Cerebellar nuclear complex (tissue), 1 donor: ENCODE results near the gene ETV7.
"Not testable (repeated sequence)": the region's sequence is repeated elsewhere in the genome, so short reads cannot be mapped to it uniquely, and the experiment has no call there.

Experiments used
- DNase-seq, 2 experiments: peaks; one replicate each; lab custom pipeline; 2025; lab: John Stamatoyannopoulos, UW

Gene ETV7

DNA sequence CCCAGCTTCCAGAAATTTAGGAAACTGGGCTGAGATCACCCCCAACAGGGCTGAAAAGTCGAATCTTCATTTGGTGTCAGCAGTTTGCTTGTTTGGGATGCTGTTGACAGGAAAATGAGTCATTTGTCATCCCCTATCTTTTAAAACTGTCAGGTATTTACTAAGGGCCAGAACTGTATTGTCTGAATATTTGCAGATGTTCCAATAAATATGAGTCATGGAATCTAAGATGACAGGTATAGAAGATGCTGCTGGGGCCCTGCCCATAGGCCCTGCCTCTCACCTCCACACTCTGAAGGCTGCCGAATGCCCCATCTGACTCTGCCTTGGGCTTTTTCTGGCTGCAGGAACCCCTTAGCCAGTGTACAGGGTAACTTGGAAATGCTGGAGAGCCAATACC lies 3.9 kb downstream of the ETV7 start:
- no peak for DNase-seq

DNA sequence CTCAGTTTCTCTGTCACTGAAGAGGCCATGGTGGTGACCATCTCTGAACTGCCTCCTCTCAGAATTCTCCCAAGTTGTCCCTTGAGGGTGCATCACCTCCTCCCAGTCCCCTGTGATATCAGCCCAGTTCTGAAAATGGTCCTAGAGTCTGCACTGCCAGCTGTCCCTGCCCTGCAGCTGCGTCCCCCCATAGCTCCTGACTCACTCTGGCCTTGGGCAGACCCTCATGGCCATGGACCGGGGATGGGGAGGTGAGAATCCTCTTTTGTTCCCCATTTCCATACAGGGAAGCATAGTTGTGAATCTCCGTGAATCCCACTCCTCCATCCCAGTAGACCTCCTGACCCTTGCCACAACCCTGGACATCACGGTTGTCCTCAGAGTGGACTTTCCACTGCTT lies 4.5 kb downstream of the ETV7 start:
- no peak for DNase-seq

DNA sequence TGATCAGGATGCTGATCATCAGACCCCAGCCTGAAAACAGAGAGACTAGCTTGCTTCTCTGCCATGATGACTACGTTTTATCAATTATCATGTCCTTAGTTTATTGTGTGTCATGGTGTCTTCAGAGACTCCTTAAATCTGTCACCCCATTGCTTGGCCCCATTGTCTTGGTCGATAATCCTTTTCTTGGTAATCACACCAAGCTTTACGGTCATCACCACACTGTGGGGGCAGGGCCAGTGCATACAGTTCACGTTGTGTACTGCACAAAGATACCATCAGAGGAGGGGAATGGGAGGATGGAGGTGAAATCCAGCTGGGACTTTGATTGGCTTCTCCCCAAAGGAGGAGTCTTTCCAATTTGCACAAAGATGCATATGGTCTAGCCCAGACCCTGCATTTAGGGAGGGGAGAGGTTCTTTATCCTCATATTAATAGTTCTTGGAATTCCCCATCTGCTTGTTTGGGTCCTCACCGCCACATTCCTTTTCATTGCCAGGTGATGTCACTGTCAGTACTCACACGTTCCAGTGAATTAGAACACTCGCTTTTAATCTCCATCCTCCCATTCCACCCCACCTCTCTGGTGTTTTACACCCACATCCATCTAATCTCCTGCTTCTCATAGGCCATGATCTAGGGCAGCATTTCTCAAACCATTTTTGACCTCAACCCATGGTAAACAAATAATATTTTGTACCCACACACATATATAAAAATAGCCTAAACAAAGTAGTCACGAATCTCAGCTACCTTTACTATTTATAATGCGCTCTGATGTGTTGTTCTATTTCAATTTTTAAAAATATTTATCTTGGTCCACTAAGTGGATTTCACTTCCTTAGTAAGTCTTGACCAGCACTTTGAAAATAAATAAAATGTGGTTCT lies 5.7 kb downstream of the ETV7 start:
- no peak for DNase-seq

DNA sequence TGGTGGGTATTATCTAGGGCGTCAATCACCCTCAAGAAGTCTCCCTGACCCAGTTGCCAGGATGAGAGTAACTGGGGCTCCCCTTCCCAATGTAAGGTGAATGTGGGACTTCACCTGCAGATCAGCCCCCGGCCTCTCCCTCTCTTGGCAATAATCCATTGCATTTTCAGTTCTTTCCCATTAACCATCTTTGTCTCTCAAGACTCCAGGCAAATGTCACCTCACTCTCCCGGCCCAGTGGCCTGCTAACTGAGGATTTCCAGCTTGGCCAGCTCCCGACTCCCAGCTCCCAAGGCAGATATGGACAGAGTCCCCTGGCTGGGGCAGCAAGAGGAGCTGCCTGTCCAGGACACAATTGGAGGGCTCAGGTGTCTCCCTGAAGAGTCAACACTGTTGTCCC lies 7.3 kb downstream of the ETV7 start:
- DNase-seq, result no peak

DNA sequence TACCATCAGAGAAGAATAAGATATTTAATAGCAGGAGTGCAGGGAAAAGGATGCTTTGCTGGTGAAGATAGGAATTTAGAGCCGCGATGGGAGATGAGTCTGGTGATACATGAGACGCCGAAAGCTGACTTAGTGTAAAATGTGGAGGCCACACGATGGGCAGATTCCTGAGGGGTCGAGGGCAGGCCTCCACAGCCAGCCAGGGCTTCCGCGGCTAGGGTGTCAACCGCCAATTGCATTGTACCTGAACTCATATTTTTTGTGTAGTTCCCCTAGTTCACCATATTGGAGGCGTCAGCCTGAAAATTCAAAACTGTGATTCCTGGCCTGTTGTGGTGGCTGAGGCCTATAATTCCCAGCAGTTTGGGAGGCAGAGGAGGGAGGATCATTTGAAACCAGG lies 8.5 kb downstream of the ETV7 start:
- DNase-seq, result no peak

DNA sequence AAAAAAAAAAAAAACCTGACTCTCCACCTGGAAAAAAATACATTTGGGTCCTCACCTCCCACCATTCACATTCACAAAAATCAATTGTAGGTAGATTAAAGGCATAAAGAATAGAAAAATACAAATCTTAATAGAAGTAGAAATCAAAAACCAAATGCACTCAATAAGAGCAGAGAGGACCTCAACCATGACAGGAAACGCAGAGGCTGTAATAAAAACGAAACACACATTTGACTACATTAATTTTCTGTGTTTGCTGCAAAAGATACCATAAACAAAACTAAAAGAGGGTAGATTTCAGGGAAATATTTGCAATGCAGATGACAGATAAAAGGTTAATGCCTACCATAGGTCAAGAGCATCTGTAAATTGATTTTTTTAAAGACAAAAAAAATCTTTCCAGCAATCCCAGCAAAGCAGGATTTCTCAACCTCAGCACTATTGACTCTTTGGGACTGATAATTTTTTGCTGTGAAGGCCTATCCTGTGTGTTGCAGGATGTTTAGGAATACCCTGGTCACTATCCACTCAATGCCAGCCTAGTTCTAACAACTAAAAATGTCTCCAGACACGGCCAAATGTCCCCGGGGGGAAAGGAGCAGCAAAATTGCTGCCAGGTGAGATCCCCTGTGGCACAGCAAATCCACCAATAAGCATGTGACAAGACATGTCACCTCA lies 9.1 kb downstream of the ETV7 start:
- DNase-seq, result no peak

DNA sequence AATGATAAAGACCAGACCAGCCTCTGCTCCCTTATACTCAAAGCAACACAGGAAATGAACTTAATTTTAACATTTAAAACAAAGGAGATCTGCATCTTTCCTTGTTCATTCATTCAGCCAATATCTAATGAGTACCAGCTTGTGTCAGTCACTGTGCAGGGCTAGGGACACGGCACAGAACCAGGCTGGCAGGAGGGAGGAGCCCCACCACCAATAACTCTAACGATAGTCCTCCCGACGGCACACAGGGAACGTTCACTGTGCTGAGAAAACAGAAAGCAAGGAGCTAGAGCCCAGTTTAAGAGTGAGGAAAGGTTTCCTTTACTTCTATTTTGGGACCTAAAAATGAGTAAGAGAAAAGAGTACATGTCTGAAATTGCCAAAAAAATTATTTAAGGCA lies 9.9 kb downstream of the ETV7 start:
- DNase-seq, result no peak

DNA sequence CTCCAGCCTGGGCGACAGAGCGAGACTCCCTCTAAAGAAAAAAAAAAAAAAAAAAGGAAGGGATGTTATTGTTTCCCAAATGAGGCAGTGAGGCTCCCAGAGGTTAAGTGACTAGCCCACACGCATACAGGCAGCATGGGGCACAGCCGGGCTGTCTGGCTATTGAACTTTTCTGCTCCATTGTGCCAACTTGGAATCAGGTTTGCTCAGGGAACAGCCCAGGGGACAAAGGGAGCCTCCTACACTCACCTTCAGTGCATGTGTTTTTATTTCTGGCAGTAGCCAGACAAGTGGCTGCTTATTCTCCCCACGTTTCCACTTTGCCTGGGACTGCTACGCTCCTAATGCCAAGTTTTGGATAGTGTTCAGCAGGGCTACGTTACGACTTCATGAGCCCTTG lies 10.7 kb downstream of the ETV7 start:
- DNase-seq, result no peak

DNA sequence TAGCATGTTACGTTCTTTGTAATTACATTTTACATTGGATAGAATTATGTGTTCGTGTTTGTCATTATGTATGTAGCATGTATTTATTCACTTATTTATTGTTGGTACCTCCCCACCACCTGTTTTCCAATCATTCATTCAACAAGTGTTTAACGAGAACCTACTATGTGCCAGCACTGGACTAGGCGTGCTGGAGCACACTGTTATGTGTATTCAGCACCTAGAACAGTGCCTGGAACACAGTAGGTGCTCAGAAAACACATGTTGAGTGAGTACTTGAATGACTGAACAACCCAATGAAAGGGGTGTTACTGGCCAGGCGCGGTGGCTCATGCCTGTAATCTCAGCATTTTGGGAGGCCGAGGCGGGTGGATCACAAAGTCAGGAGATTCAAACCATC lies 11.3 kb downstream of the ETV7 start:
- DNase-seq, result no peak

DNA sequence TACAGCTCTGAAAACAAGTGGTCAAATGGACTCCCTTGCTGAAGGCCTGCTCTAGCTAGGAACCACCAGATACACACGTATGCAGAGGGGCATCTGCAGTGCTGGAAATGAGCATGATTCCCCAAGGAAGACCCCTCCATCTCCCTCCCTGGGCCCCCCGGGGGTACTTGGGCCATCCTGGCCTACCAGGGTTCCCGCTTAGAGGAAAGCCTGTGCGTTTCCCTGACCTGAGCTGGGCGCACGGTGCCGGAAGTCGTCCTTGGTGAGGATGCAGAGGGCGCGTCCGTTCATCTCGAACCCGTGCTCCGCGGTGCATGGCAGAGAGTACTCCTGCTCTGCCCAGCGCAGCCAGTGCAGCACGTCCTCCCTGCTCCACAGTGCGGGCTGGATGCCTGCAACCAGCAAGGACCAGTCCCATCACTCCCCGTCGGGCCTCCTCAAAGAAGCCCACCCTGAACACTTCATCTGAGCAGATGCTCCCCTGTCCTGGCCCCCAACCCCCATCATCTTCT lies 11.8 kb downstream of the ETV7 start:
- no peak for DNase-seq

DNA sequence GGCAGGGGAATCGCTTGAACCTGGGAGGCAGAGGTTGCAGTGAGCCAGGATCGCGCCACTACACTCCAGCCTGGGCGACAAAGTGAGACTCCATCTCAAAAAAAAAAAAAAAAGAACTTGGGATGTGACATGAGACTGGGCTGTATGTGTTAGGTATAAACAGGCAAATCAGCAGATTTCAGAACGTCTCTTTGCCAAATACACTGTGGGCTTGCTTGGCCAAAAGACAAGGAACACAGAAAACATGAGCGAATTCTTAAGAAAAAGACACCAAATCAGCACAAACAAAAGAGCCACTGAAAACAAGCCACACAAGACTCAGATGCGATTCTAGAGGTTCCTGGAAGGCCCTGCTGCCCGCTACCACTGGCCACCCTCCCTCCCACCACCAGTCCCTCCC lies 12.5 kb downstream of the ETV7 start:
- DNase-seq, result no peak

DNA sequence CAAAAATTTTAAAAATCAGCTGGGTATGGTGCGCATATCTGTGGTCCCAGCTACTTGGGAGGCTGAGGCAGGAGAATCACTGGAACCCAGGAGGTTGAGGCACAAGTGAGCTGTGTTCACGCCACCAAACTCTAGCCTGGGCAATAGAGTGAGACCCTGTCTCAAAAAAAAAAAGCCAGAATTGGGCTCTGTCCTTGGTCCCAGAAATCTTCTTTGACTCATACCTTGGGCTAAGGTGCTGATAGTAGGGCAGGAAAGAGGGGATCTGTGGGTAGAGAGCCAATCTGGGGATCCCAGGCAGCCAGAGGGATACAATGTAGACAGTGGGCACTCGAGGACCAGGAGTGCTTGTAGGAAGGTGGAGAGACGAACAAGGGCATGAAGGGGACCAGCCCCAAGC lies 13.3 kb downstream of the ETV7 start:
- no peak for DNase-seq

DNA sequence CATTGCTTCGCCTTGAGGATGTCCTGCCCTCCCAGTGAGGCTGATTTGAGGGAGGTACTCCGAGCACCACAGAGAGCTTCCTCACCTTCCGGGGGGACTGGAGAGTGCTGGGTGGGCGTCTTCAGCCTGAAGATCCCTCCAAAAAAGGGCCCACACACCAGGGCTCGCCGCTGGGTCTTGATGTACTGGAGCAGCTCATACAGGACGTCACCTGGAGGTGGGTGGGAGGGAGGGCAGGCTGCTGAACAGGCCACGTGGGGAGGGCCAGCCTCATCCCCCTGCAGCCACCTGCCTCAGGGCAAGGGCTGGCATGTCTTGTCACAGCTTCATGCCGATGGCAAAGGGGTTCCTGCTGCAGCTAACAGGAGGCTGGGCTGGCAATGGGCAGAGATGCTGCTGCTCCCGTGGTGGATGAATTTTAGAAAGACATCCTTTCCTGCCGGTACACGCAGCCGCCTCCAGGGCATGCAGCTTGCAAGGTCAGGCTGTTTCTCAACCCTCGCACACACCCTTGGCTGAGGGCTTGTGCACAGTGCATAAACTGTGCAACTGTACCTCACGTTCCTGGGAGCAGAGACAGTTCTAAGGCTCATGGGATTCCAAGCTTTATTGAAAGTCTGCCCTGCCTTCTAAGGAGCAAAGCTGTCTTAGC lies 14.0 kb downstream of the ETV7 start:
- DNase-seq, result no peak

DNA sequence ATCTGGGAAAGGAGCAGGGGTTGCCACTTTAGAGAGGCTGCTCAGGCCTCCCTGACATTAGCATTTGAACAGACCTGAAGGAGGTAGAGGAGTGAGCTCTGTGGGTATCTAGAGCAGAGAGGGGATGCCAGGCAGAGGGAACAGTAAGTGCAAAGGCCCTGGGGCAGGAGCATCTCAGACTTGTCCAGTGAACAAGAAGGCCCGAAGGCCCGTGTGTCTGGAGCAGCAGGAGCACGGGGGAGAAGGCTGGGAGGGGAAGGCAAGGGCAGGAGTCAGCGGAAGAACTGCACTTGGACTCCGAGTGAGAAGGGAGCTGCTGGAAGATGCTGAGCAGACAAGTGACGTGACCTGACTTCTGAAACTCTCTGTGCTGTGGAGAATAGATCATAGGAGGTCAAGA lies 15.4 kb downstream of the ETV7 start:
- no peak for DNase-seq

DNA sequence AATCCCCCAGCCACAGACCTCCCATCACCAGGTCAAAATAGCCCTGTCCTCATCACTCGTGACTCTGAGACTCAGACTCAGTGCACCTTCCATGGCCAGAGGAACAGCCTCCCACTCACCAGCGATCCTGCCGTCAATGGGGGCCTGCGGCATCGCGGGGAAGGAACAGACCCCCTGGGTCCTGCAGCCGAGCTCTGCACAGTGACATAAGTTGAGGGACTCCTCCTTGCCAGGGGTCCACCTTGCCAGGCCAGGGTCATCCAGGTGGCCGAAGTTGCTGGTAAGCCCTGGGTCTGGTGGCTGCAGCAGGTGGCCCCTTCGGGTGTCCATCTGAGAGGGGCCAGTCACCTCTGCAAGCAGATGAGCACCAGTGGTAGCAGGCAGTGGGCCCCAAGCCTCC lies 16.3 kb downstream of the ETV7 start:
- DNase-seq, result no peak

DNA sequence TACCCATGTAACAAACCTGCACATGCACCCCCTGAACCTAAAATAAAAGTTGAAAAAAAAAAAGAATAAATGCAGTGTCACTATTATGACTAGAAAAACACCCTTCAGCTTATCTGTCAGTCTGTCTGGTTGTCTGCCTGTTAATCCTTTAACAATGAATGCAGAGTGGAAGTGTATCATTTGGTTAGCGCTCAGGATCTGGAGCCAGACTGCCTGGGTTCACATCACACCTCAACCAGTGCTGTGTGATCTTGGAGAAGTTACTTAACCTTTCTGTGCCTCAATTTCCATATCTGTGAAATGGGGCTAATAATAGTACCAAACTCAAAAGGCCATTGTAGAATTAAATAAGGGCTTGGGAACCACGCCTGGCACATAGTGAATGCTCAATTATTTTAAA lies 16.8 kb downstream of the ETV7 start:
- DNase-seq, result no peak

DNA sequence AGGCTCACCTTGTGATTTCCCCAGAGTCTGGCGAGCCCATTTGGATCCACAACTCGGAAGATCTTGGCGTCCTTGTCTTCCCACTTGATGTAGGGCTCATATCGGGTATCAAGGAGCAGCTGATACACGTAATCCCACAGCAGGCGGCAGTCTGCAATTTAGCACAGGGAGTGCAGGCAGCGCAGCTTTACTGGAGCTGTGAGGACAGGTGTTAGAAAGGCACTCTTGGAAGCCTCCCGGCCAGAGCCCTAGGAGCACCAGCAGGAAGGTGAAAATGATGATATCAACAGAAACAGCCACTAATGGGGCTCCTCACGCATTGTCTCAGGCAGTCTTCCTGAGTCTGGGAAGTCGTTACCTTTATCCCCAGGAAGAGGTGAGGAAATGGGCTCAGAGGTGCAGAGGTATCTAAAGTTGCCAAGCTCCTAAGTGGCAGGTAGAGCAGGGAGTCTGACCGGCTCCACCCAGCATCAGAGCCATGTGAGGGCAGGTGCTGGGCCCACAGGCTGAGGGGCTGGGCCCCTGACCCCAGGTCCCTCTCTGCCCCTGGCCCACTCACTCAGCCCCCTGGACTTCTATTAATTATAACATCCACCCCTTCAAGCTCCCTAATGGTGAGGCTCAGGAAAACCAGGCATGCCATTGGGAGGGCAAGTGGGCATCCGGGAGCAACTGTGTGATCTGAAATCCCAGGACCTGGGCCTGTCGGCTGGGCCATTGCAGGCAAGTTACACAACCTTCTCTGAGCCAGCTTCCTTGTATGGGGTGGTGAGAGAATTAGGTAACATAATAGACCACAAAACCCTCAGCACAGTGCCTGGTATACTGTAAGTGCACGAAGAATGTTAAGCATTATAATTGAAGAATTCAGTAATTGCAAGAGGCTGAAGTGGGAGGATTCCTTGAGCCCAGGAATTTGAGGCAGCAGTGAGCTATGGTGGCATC lies 18.3 kb downstream of the ETV7 start:
- no peak for DNase-seq

DNA sequence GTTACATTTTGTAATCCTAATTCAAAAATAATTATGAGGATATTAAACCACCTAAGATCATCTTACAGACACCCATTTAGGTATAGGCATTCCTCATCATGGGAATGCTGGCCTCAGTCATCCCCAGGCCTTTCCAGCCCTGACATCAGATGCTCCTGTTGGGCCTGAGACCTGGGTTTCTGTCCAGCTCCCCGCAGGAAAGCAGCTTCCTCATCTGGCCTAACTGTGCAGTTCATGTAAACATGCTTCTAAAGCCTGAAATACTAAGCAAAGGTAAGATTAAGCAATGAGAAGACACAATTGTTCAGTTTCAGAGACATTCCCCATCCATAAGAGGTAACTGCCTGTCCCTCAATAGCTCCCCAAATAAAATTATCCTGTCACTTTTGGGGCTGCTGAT lies 19.0 kb downstream of the ETV7 start:
- no peak for DNase-seq

DNA sequence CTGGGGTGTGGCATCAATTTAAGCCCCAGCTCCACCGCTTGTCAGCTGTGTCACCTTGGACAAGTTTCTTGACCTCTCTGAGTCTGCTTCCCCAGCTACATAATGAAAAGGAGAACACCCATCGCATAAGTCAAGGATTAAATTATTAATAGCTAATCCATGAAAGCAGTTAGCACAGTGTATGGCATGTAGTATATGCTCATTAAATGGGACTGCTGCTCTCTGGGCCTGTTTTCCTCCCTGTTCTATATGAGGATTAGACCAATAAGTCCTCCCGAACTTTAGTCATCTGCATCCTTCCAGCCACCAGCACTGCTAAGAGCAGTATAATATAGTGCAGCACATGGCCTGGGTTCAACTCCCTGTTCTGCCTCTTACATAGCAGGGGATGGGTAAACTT lies 19.7 kb downstream of the ETV7 start:
- DNase-seq, result no peak

DNA sequence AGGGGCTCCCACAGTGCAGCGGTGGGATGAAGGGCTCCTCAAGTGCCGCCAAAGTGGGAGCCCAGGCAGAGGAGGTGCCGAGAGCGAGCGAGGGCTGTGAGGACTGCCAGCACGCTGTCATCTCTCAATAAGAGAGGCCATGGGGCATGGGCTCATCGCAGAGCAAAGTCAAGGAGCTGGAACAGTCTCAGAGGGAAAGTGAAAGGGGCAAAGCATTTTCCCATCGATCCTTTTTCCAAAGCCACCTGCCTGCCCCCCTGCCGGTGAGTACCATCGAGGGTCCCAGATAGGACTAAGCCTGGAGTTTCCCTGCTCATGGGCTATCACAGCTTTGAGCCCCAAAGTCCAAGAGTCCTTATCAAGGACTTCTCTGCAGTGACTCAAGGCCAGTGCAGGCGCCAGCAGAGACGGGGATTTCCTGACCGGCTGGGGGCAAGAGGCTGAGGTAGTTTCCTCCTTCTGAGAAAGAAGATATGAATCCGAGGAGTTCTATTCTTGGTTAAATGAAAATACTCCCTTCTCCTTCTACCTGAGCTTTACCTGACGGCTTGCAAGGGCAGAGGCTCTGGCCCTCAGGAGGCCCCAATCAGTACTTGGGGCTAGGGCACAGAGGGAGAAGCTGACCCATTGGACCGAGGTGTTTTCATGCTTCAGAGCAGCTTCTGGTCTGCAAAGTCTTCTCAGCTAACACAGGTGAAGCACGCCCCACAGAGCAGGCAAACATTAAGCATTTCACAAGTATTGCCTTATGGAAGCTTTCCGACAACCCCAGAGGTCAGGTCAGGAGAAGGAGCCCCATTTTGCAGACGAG lies 22.6 kb downstream of the ETV7 start:
- no peak for DNase-seq

DNA sequence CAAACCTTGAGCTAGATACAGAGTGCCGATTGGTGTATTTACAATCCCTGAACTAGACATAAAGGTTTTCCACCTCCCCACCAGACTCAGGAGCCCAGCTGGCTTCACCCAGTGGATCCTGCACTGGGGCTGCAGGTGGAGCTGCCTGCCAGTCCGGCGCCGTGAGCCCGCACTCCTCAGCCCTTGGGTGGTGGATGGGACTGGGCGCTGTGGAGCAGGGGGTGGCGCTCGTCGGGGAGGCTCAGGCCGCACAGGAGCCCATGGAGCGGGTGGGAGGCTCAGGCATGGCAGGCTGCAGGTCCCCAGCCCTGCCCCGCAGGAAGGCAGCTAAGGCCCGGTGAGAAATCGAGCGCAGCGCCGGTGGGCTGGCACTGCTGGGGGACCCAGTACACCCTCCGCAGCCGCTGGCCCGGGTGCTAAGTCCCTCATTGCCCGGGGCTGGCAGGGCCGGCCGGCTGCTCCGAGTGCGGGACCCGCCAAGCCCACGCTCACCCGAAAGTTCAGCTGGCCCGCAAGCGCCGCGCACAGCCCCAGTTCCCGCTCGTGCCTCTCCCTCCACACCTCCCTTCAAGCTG lies 23.3 kb downstream of the ETV7 start:
- DNase-seq, result not testable (repeated sequence)
